IMR-90 (cell line): ENCODE results near the gene RNF223. TPM values are rescaled to one million over a fixed set of nuclear protein-coding genes. Genes with fewer than 3 reads are reported as not detected.

Experiments
- ATAC-seq: fragments of 200-7000 bp; cut with Tn5 transposase; 2 replicates; pipeline ENCODE4 v1.9.1; 2020; ENCODE audit warnings: low read depth, mild to moderate bottlenecking, moderate library complexity
- BruUV-seq: library from RNA; stranded (reverse); fragments of 400-500 nt; replicated peaks from 2 replicates; lab custom pipeline; 2021; lab: Mats Ljungman, UMichigan
- CTCF ChIA-PET: fragments of 300-600 bp; formaldehyde crosslinking; extraction: SDS; loops from one replicate; lab custom pipeline; 2021; ENCODE audit warnings: antibody characterized with exemption; lab: Yijun Ruan, JAX
- POLR2A ChIA-PET: fragments of 300-600 bp; sonication (Branson Sonifier 250); formaldehyde crosslinking; loops from one replicate; lab custom pipeline; 2022; ENCODE audit warnings: antibody characterized with exemption; ENCODE audit not compliant: unreplicated experiment; lab: Charles Lee
- DNase-seq: peaks from one replicate; pipeline ENCODE4 v3.0.0; 2013
- H2AFZ ChIP-seq: replicated peaks from 2 replicates; pipeline ENCODE3; 2013; ENCODE audit warnings: low read length, mild to moderate bottlenecking; ENCODE audit not compliant: poor library complexity
- H2AK5ac ChIP-seq: 2 replicates; pipeline ENCODE4 v1.6.1; 2013; ENCODE audit warnings: low read depth, low read length, inconsistent platforms
- H2AK9ac ChIP-seq: replicated peaks from 2 replicates; pipeline ENCODE3; 2013; ENCODE audit warnings: mild to moderate bottlenecking, low read depth, low read length, moderate library complexity; ENCODE audit not compliant: poor library complexity
- H2BK120ac ChIP-seq: 2 replicates; pipeline ENCODE4 v1.6.1; 2013; ENCODE audit warnings: low read depth, low read length, inconsistent platforms
- H2BK15ac ChIP-seq: 3 replicates; pipeline ENCODE4 v1.6.1; 2013; ENCODE audit warnings: low read depth, low read length, inconsistent platforms
- H2BK20ac ChIP-seq: 2 replicates; pipeline ENCODE4 v1.6.1; 2013; ENCODE audit warnings: low read depth, mild to moderate bottlenecking, inconsistent platforms, low read length, moderate library complexity
- H2BK5ac ChIP-seq: 2 replicates; pipeline ENCODE4 v1.6.1; 2013; ENCODE audit warnings: mild to moderate bottlenecking, low read depth, low read length, inconsistent platforms; ENCODE audit not compliant: poor library complexity, severe bottlenecking
- H3K14ac ChIP-seq: replicated peaks from 2 replicates; pipeline ENCODE4 v1.6.1; 2013; ENCODE audit warnings: low read depth, low read length, inconsistent platforms
- H3K18ac ChIP-seq: 2 replicates; pipeline ENCODE4 v1.6.1; 2013; ENCODE audit warnings: low read depth, low read length, control low read depth
- H3K23ac ChIP-seq: 2 replicates; pipeline ENCODE4 v1.6.1; 2013; ENCODE audit warnings: low read depth, low read length, inconsistent platforms
- H3K27ac ChIP-seq: 2 replicates; pipeline ENCODE4 v1.5.1; 2013; ENCODE audit warnings: mild to moderate bottlenecking, control low read depth, low read length; ENCODE audit not compliant: insufficient read depth
- H3K27me3 ChIP-seq: 2 replicates; pipeline ENCODE4 v1.6.1; 2013; ENCODE audit warnings: low read length; ENCODE audit not compliant: control insufficient read depth, insufficient read depth
- H3K36me3 ChIP-seq: 2 replicates; pipeline ENCODE4 v1.6.1; 2013; ENCODE audit warnings: low read length, mixed read lengths; ENCODE audit not compliant: control insufficient read depth, insufficient read depth
- H3K4ac ChIP-seq: 2 replicates; pipeline ENCODE4 v1.6.1; 2013; ENCODE audit warnings: low read depth, low read length, inconsistent platforms
- H3K4me1 ChIP-seq: 2 replicates; pipeline ENCODE4 v1.6.1; 2013; ENCODE audit warnings: low read length, mixed read lengths; ENCODE audit not compliant: control insufficient read depth, insufficient read depth
- H3K4me2 ChIP-seq: 2 replicates; pipeline ENCODE4 v1.6.1; 2013; ENCODE audit warnings: low read depth, mild to moderate bottlenecking, control low read depth, low read length, moderate library complexity
- H3K4me3 ChIP-seq: 2 replicates; pipeline ENCODE4 v1.5.1; 2013; ENCODE audit warnings: low read depth, mild to moderate bottlenecking, control low read depth, low read length, moderate library complexity; ENCODE audit not compliant: insufficient read depth
- H3K56ac ChIP-seq: 2 replicates; pipeline ENCODE4 v1.6.1; 2013; ENCODE audit warnings: low read length, inconsistent platforms; ENCODE audit not compliant: insufficient read depth; ENCODE audit errors: extremely low read depth
- H3K79me1 ChIP-seq, 2 experiments: 2 replicates each; pipeline ENCODE4 v1.6.1; 2013; ENCODE audit warnings: low read length in 2 of 2, inconsistent platforms in 1 of 2, low read depth in 1 of 2
- H3K9ac ChIP-seq: 2 replicates; pipeline ENCODE4 v1.6.1; 2013; ENCODE audit warnings: low read depth, low read length, control low read depth
- H3K9me1 ChIP-seq: 2 replicates; pipeline ENCODE4 v1.6.1; 2013; ENCODE audit warnings: low read length, inconsistent platforms; ENCODE audit not compliant: insufficient read depth
- H3K9me3 ChIP-seq: 2 replicates; pipeline ENCODE4 v1.6.1; 2013; ENCODE audit warnings: low read length; ENCODE audit not compliant: control insufficient read depth, insufficient read depth
- H4K20me1 ChIP-seq: 2 replicates; pipeline ENCODE4 v1.6.1; 2013; ENCODE audit warnings: low read length, inconsistent platforms; ENCODE audit not compliant: insufficient read depth
- H4K5ac ChIP-seq: 2 replicates; pipeline ENCODE4 v1.6.1; 2013; ENCODE audit warnings: mild to moderate bottlenecking, low read depth, low read length, control low read depth
- H4K8ac ChIP-seq, 2 experiments: 2 replicates each; pipeline ENCODE4 v1.6.1; 2013; ENCODE audit warnings: low read depth in 2 of 2, low read length in 2 of 2, control low read depth in 1 of 2, inconsistent platforms in 1 of 2
- H4K91ac ChIP-seq: 2 replicates; pipeline ENCODE4 v1.6.1; 2013; ENCODE audit warnings: low read depth, low read length, inconsistent platforms; ENCODE audit not compliant: insufficient read depth
- CHD1 ChIP-seq: IDR thresholded peaks from 2 replicates; pipeline ENCODE4 v1.6.1; 2012; ENCODE audit warnings: low read depth, low read length, improper control_type of control experiment
- WGBS, 2 experiments: methylation state at CpG; one replicate each; pipeline versions ENCODE4 v1.1.5 to v1.1.7; 2013; ENCODE audit warnings: missing lambda C conversion rate in 2 of 2; ENCODE audit not compliant: insufficient read length in 1 of 2; ENCODE audit errors: extremely low coverage in 2 of 2; 5-methylcytosine and 5-hydroxymethylcytosine counted together
- dilution Hi-C: fragments of 300-500 bp; cut with HindIII; formaldehyde crosslinking; loops from one replicate; pipeline ENCODE4 v1.14.3; 2018; ENCODE audit warnings: low sequenced_read_pairs; ENCODE audit not compliant: unreplicated experiment
- in situ Hi-C: fragments of 300-500 bp; cut with MboI; formaldehyde crosslinking; loops from 3 replicates; pipeline ENCODE4 v1.14.3; 2019; ENCODE audit warnings: low sequenced_read_pairs, inconsistent platforms, mixed read lengths
- intact Hi-C: fragments of 100-400 bp; cut with micrococcal nuclease; formaldehyde crosslinking; loops from 2 replicates; pipeline ENCODE4 v1.10.0; 2022
- polyA plus RNA-seq, 3 experiments: library from polyadenylated mRNA; depleted of rRNA; stranded (reverse); fragments of >200 nt; gene quantifications; 2 replicates each; pipeline ENCODE4 v1.2.3, GENCODE V29; 2012; ENCODE audit warnings: low replicate concordance in 1 of 3
- total RNA-seq: library from RNA; depleted of rRNA; stranded (reverse); fragments of >200 nt; gene quantifications from 2 replicates; pipeline ENCODE4 v1.2.3, GENCODE V29; 2012
- TF ChIP-seq, protein P1 (sequence below): fragments of 150-350 bp; IDR thresholded peaks from 2 replicates; pipeline ENCODE4 v1.6.1; 2016; ENCODE audit warnings: low read depth, mild to moderate bottlenecking, low read length, moderate library complexity, borderline replicate concordance
- TF ChIP-seq, protein P2 (sequence below): conservative IDR thresholded peaks from 2 replicates; pipeline ENCODE4 v1.5.1; 2012; ENCODE audit warnings: mild to moderate bottlenecking, low read depth, low read length, improper control_type of control experiment

RNF223 gene
- total and polyA plus RNA-seq, 2 of the 4 experiments (the other 2 are of a cell fraction) = not detected

DNA sequence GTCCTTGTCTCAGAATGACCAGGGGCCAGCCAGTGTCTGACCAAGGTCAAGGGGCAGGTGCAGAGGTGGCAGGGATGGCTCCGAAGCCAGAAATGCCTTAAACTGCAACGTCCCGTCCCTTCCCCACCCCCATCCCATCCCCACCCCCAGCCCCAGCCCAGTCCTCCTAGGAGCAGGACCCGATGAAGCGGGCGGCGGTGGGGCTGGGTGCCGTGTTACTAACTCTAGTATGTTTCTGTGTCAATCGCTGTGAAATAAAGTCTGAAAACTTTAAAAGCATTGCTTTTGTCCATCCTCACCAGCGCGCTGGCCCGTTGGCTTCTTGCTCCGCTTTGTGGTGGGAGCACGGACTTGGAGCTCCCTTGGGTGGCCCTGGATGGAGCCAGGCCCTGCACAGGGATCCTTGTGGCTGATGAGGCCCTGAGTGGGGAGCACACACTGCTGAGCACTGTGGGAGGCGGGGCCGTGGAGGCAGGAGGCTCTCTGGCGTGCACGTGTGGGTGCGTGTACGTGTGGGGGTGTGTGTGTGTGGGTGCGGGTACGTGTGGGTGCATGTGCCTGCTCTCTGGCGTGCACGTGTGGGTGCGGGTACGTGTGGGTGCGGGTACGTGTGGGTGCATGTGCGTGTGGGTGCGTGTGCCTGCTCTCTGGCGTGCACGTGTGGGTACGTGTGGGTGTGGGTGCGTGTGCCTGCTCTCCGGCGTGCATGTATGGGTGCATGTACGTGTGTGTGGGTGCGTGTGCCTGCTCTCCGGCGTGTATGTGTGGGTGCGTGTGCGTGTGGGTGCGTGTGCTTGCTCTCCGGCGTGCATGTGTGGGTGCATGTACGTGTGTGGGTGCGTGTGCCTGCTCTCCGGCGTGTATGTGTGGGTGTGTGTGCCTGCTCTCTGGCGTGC is 18.0 kb downstream of the RNF223 start:
- WGBS, 2 experiments = 97% methylated on average over 38 of the region's 50 CpGs; no CpG with 5 or more reads in 1 of the 2 experiments
- CTCF ChIA-PET = no interaction called here
- H3K4me2 ChIP-seq = no peak overlapping the region
- dilution Hi-C loops = no loop called here
- peaks cover 6% of the 10 kb centered on the region for H4K20me1 ChIP-seq
- H3K9ac ChIP-seq = no peak overlapping the region
- no peak overlapping the region for H2BK5ac ChIP-seq
- no TSS peak for BruUV-seq
- H3K4me3 ChIP-seq = no peak overlapping the region
- H4K8ac ChIP-seq = no peak overlapping the region
- no peak overlapping the region for H4K5ac ChIP-seq
- H3K27me3 ChIP-seq = peaks cover 4% of the 10 kb centered on the region; the same call in 1 of the 2 replicates
- no peak overlapping the region for H3K27ac ChIP-seq
- H2AFZ ChIP-seq = no peak overlapping the region
- no peak overlapping the region for H2AK9ac ChIP-seq
- no peak for TF ChIP-seq CHD1
- TF ChIP-seq, protein P1, sequence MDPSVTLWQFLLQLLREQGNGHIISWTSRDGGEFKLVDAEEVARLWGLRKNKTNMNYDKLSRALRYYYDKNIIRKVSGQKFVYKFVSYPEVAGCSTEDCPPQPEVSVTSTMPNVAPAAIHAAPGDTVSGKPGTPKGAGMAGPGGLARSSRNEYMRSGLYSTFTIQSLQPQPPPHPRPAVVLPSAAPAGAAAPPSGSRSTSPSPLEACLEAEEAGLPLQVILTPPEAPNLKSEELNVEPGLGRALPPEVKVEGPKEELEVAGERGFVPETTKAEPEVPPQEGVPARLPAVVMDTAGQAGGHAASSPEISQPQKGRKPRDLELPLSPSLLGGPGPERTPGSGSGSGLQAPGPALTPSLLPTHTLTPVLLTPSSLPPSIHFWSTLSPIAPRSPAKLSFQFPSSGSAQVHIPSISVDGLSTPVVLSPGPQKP = no peak
- TF ChIP-seq, protein P2, sequence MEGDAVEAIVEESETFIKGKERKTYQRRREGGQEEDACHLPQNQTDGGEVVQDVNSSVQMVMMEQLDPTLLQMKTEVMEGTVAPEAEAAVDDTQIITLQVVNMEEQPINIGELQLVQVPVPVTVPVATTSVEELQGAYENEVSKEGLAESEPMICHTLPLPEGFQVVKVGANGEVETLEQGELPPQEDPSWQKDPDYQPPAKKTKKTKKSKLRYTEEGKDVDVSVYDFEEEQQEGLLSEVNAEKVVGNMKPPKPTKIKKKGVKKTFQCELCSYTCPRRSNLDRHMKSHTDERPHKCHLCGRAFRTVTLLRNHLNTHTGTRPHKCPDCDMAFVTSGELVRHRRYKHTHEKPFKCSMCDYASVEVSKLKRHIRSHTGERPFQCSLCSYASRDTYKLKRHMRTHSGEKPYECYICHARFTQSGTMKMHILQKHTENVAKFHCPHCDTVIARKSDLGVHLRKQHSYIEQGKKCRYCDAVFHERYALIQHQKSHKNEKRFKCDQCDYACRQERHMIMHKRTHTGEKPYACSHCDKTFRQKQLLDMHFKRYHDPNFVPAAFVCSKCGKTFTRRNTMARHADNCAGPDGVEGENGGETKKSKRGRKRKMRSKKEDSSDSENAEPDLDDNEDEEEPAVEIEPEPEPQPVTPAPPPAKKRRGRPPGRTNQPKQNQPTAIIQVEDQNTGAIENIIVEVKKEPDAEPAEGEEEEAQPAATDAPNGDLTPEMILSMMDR = no peak
- POLR2A ChIA-PET = no interaction called here
- H3K56ac ChIP-seq = no peak overlapping the region
- H4K91ac ChIP-seq = no peak overlapping the region
- no peak overlapping the region for H2BK120ac ChIP-seq
- intact Hi-C loops = loop anchor here (5.0 kb wide), 1 partner anchor 54 kb away; the partner anchor contains the start of gene HES4
- H3K9me3 ChIP-seq = no peaks in the 10 kb centered on the region
- H2AK5ac ChIP-seq = no peak overlapping the region
- H3K14ac ChIP-seq = no peak overlapping the region
- no peak overlapping the region for H3K4ac ChIP-seq
- H3K36me3 ChIP-seq = peaks cover 42% of the 10 kb centered on the region
- peaks cover 5 to 9% of the 10 kb centered on the region in 2 experiments; a peak in 2 of 4 replicates for H3K79me1 ChIP-seq
- ATAC-seq (no peak), DNase-seq (no peak)
- H2BK15ac ChIP-seq = no peak overlapping the region
- H3K23ac ChIP-seq = no peak overlapping the region
- H3K18ac ChIP-seq = no peak overlapping the region
- in situ Hi-C loops = no loop called here
- H2BK20ac ChIP-seq = no peak overlapping the region
- H3K4me1 ChIP-seq = no peaks in the 10 kb centered on the region; the same call in 1 of the 2 replicates
- H3K9me1 ChIP-seq = no peaks in the 10 kb centered on the region
